OCI-LY1 (cell line): ENCODE data around the gene NID1.

ENCODE experiments used
- H2AFZ ChIP-seq: fragments of 200-600 bp; sonication (generic), shearing (Covaris generic); 2 replicates; pipeline ENCODE4 v1.6.0; 2014; ENCODE audit warnings: antibody characterized with exemption, mild to moderate bottlenecking, low read length
- H3F3A ChIP-seq: fragments of 200-600 bp; sonication (generic), shearing (Covaris generic); 2 replicates; pipeline ENCODE4 v1.6.0; 2014; ENCODE audit warnings: mild to moderate bottlenecking, antibody characterized with exemption, low read length, moderate library complexity; ENCODE audit not compliant: insufficient read depth
- H3K27ac ChIP-seq: fragments of 200-600 bp; sonication (generic); 2 replicates; pipeline ENCODE4 v1.5.1; 2014; ENCODE audit warnings: low read length, mixed run types, mild to moderate bottlenecking, low read depth; ENCODE audit not compliant: poor library complexity, severe bottlenecking
- H3K27me3 ChIP-seq: fragments of 200-600 bp; sonication (generic); 2 replicates; pipeline ENCODE4 v1.6.0; 2014; ENCODE audit warnings: antibody characterized with exemption, mild to moderate bottlenecking, low read length, moderate library complexity; ENCODE audit not compliant: insufficient read depth
- H3K36me3 ChIP-seq: fragments of 200-600 bp; sonication (generic); 2 replicates; pipeline ENCODE4 v1.6.1; 2014; ENCODE audit warnings: mild to moderate bottlenecking, antibody characterized with exemption, low read length, moderate library complexity, mixed read lengths; ENCODE audit not compliant: insufficient read depth
- H3K4me1 ChIP-seq: fragments of 200-600 bp; sonication (generic); 2 replicates; pipeline ENCODE4 v1.5.1; 2014; ENCODE audit warnings: mild to moderate bottlenecking, low read length, moderate library complexity; ENCODE audit not compliant: insufficient read depth, severe bottlenecking
- H3K4me2 ChIP-seq: fragments of 200-600 bp; sonication (generic), shearing (Covaris generic); 2 replicates; pipeline ENCODE4 v1.6.1; 2014; ENCODE audit warnings: low read length
- H3K4me3 ChIP-seq: fragments of 200-600 bp; sonication (generic); 2 replicates; pipeline ENCODE4 v1.5.1; 2014; ENCODE audit warnings: low read length, low read depth, mild to moderate bottlenecking, mixed read lengths; ENCODE audit not compliant: poor library complexity, severe bottlenecking
- H3K79me2 ChIP-seq: fragments of 200-600 bp; shearing (Covaris generic); 2 replicates; pipeline ENCODE4 v1.6.1; 2016; ENCODE audit warnings: mixed run types, low read length, mixed read lengths; ENCODE audit not compliant: insufficient read depth
- H3K9ac ChIP-seq: fragments of 200-600 bp; sonication (generic), shearing (Covaris generic); 2 replicates; pipeline ENCODE4 v1.6.1; 2014; ENCODE audit warnings: mild to moderate bottlenecking, low read length, mixed read lengths
- H3K9me2 ChIP-seq: fragments of 200-600 bp; sonication (generic), shearing (Covaris generic); 2 replicates; pipeline ENCODE4 v1.6.1; 2014; ENCODE audit warnings: low read depth, mild to moderate bottlenecking, low read length, mixed read lengths
- H3K9me3 ChIP-seq: fragments of 200-600 bp; shearing (Covaris generic); 2 replicates; pipeline ENCODE4 v1.6.1; 2014; ENCODE audit warnings: low read length, mixed read lengths
- H4K20me1 ChIP-seq: fragments of 200-600 bp; sonication (generic), shearing (Covaris generic); 2 replicates; pipeline ENCODE4 v1.6.0; 2016; ENCODE audit warnings: mild to moderate bottlenecking, low read length; ENCODE audit not compliant: insufficient read depth
- EZH2 ChIP-seq: fragments of 200-600 bp; sonication (generic), shearing (Covaris generic); IDR thresholded peaks from 2 replicates; pipeline ENCODE4 v1.8.0; 2017; ENCODE audit warnings: borderline replicate concordance, mixed run types, mild to moderate bottlenecking, antibody characterized with exemption, low read length, moderate library complexity, mixed read lengths
- TF ChIP-seq, protein P1 (sequence below): fragments of 200-600 bp; sonication (generic), shearing (Covaris generic); IDR thresholded peaks from 2 replicates; pipeline ENCODE4 v1.5.1; 2017; ENCODE audit warnings: mild to moderate bottlenecking, antibody characterized with exemption, low read length, moderate library complexity, mixed read lengths

NID1 gene

DNA sequence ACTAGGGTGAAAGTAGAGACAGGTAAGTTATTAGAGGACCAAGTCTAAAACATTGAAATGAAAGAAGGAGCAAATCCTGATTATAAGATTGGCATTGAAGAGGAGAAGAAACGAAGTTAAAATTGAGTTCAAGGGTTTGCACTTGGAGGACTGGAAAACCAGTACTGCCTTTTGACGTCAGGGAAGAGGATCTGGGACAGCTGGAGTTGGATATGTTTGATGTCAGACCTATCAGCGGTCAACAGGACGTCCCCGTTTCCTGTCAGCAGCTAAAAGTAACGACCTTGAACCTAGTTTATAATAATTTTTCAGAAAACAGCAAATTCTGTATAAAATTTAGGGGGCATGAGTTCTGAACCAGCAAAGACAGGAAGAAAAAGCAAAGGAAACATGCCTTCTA, 1.2 kb upstream of the NID1 start:
- Histone ChIP-seq H3K9me3 (no peaks in the 10 kb centered on the region), H3K9ac (no peak overlapping the region)
- TF ChIP-seq, protein P1, sequence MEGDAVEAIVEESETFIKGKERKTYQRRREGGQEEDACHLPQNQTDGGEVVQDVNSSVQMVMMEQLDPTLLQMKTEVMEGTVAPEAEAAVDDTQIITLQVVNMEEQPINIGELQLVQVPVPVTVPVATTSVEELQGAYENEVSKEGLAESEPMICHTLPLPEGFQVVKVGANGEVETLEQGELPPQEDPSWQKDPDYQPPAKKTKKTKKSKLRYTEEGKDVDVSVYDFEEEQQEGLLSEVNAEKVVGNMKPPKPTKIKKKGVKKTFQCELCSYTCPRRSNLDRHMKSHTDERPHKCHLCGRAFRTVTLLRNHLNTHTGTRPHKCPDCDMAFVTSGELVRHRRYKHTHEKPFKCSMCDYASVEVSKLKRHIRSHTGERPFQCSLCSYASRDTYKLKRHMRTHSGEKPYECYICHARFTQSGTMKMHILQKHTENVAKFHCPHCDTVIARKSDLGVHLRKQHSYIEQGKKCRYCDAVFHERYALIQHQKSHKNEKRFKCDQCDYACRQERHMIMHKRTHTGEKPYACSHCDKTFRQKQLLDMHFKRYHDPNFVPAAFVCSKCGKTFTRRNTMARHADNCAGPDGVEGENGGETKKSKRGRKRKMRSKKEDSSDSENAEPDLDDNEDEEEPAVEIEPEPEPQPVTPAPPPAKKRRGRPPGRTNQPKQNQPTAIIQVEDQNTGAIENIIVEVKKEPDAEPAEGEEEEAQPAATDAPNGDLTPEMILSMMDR = no peak
- TF ChIP-seq EZH2 = no peak

DNA sequence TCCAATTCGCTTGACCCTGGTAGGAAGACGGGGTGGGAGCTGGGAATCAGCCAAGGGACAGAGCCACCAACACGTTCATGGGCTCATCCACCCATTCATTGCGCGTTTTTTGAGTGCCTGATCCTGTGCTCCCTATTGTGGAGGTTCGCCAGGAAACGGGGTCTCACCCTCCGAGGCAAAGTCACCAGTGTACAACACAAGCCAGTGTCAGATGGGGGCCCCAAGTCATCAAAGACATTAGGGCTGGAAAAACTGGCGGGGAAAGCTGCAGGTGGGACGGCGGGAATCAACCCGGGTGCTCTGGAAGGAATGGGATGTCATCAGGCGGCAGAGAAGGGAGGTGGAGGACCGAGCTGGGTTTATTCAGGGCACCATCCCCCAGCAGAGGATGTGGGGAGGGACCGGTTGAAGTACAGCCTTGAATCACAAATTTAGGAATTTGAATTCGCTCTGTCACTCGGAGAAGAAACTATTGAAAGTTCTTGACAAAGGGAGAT, 667 bp upstream of the NID1 start:
- no peaks in the 10 kb centered on the region for H3K79me2 ChIP-seq
- H3F3A ChIP-seq = no peaks in the 10 kb centered on the region
- no peak overlapping the region for H2AFZ ChIP-seq
- H3K27me3 ChIP-seq = no peaks in the 10 kb centered on the region
- TF ChIP-seq, protein P1 = no peak
- no peak for TF ChIP-seq EZH2
- no peaks in the 10 kb centered on the region for H3K9me3 ChIP-seq
- H3K4me2 ChIP-seq = no peak overlapping the region
- no peak overlapping the region for H3K4me3 ChIP-seq
- no peaks in the 10 kb centered on the region for H3K36me3 ChIP-seq
- no peaks in the 10 kb centered on the region for H4K20me1 ChIP-seq
- no peak overlapping the region for H3K9ac ChIP-seq
- H3K4me1 ChIP-seq = peaks cover 11% of the 10 kb centered on the region
- H3K9me2 ChIP-seq = no peaks in the 10 kb centered on the region
- no peak overlapping the region for H3K27ac ChIP-seq

More for the DNA sequence above, 1.2 kb upstream of the NID1 start:
- no peaks in the 10 kb centered on the region for H3K9me2 ChIP-seq
- H3K79me2 ChIP-seq = no peaks in the 10 kb centered on the region
- H2AFZ ChIP-seq = no peak overlapping the region
- H3K4me2 ChIP-seq = no peak overlapping the region
- no peak overlapping the region for H3K27ac ChIP-seq
- no peaks in the 10 kb centered on the region for H3F3A ChIP-seq
- H3K4me3 ChIP-seq = no peak overlapping the region
- no peaks in the 10 kb centered on the region for H4K20me1 ChIP-seq
- no peaks in the 10 kb centered on the region for H3K27me3 ChIP-seq
- H3K36me3 ChIP-seq = no peaks in the 10 kb centered on the region
- peaks cover 11% of the 10 kb centered on the region for H3K4me1 ChIP-seq

DNA sequence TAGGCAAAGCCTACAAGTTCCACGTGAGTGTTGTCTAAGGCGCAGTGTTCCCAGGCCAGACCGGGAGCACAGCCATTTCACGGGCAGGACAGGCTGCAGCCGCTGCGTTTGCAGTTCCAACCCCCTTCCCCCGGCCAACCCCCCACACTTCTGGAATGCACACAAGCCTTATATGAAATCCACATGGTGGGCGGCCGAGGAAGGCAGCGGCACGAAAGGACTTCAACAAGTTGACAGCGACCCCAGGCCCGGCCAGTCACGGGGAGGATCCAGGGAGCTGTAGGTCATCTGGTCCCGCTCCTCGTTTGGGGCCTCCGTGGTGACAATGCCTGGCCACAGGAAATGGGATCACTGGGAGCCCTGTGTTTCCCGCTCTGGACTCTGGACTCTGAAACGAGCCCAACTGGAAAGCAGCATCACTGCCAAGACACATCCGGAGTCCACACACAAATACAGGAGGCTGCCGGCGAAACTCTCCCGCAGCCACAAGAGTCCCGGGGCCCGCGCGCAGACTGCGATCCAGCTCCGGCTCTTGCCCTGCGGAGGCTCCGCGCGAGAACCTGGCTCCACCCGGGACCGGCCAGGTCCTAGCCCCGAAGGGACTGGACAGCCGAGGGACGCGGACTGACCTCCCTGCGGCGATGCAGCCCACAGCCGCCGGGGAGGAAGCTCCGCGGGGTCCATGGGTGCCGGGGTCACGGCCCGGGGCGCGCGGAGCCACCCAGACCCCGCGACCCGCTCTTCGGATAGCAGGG, 794 bp downstream of the NID1 start:
- H3K27ac ChIP-seq = no peak overlapping the region
- no peak overlapping the region for H3K9ac ChIP-seq
- H3K4me3 ChIP-seq = no peak overlapping the region

More for the DNA sequence above, 794 bp downstream of the NID1 start:
- no peak overlapping the region for H2AFZ ChIP-seq
- no peak overlapping the region for H3K4me2 ChIP-seq
- H3K27me3 ChIP-seq = no peaks in the 10 kb centered on the region
- no peaks in the 10 kb centered on the region for H3K36me3 ChIP-seq
- no peaks in the 10 kb centered on the region for H3K79me2 ChIP-seq
- peaks cover 11% of the 10 kb centered on the region for H3K4me1 ChIP-seq
- no peaks in the 10 kb centered on the region for H3K9me3 ChIP-seq
- no peaks in the 10 kb centered on the region for H4K20me1 ChIP-seq
- TF ChIP-seq, protein P1 = no peak
- no peak for TF ChIP-seq EZH2
- H3K9me2 ChIP-seq = no peaks in the 10 kb centered on the region
- H3F3A ChIP-seq = no peaks in the 10 kb centered on the region
